HG02943 (cell line): ENCODE data around the gene DPPA5.
"Not testable (repeated sequence)": the region's sequence is repeated elsewhere in the genome, so short reads cannot be mapped to it uniquely, and the experiment has no call there.

Experiments
- ATAC-seq: cut with Tn5 transposase; IDR thresholded peaks from one replicate; pipeline ENCODE4 v1.9.1; 2021; ENCODE audit warnings: mild to moderate bottlenecking, low read depth, moderate library complexity; ENCODE audit not compliant: unreplicated experiment

DPPA5 gene

DNA sequence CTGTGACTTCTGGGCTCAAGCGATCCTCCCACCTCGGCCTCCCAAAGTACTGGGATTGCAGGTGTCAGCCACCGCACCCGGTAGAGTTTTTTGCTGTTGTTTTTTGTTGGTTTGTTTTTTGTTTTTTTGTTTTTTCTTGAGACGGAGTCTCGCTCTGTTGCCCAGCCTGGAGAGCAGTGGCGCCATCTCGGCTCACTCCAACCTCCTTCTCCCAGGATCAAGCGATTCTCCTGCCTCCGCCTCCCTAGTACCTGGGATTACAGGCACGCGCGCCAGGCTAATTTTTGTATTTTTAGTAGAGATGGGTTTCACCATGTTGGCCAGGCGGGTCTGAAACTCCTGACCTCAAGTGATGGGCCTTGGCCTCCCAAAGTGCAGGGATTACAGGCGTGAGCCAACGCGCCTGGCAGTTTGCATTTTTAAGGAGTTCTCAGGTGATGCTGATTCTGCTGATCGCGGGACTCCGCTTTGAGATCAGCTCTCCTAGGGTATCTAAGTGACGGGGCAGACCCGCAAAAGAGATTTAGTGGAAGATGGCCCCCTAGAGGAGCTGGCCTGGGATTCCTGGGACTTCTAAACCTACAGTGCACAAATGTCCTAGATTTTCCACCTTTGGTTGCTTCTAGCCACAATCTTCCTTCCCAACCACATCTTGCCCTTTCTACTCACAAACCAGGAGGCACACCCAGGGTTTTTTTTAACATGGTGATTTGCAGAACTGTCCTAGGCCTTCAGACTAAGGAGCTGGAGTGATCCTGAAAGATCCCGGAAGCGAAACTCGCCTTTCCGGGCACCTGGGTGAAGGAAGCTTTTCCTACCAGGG, 45.2 kb downstream of the DPPA5 start:
- no peak for ATAC-seq

DNA sequence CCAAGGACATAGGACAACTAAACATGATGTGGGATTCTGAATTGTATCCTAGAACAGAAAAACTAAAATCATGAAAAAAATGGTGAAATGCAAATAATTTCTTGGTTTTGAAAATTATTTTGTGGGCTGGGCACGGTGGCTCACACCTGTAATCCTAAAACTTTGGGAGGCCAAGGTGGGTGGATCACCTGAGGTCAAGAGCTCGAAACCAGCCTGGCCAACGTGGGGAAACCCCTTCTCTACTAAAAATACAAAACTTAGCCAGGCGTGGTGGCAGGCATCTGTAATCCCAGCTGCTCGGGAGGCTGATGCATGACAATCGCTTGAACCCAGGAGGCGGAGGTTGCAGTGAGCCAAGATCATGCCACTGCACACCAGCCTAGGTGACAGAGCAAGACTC, 50.3 kb downstream of the DPPA5 start:
- not testable (repeated sequence) for ATAC-seq
